NOMO-1 (cell line): ENCODE data around the gene SLC29A4.
"Not testable (repeated sequence)": the region's sequence is repeated elsewhere in the genome, so short reads cannot be mapped to it uniquely, and the experiment has no call there.

Experiments used
- DNase-seq, 2 experiments: peaks; one replicate each; lab custom pipeline; 2025; ENCODE audit not compliant: unreplicated experiment in 2 of 2; lab: John Stamatoyannopoulos, UW

The SLC29A4 gene

GRCh38 chr7:5273831-5274405, 8.8 kb upstream of the SLC29A4 start:
- not testable (repeated sequence) for DNase-seq

GRCh38 chr7:5274441-5274840, 8.3 kb upstream of the SLC29A4 start:
- DNase-seq: no peak

GRCh38 chr7:5274985-5275431, 7.7 kb upstream of the SLC29A4 start:
- DNase-seq: not testable (repeated sequence)

DNA sequence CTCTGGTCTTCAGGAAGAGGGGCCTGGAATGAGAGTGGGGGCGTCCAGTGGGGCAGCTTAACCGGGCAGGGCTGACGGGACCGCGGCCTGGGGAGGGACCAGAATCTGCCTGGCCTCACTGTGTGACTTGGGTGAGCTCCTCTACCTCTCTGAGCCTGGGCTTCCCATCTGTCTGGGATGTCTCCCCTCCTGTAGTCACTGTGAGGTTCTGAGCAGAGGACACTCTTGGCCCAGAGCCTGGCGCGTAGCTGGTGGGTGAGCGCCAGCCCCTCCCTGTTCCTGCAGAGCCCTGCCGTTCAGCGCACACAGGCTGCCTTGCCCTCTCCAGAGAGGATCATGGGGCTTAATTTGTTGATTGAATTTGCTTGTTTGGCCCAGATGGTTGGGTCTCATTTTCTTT, 7.2 kb upstream of the SLC29A4 start:
- not testable (repeated sequence) for DNase-seq

- not testable (repeated sequence) for DNase-seq
Observed at GRCh38 chr7:5276123-5276522, 6.6 kb upstream of the SLC29A4 start.

- DNase-seq: no peak
Observed at GRCh38 chr7:5276611-5277010, 6.1 kb upstream of the SLC29A4 start.

DNA sequence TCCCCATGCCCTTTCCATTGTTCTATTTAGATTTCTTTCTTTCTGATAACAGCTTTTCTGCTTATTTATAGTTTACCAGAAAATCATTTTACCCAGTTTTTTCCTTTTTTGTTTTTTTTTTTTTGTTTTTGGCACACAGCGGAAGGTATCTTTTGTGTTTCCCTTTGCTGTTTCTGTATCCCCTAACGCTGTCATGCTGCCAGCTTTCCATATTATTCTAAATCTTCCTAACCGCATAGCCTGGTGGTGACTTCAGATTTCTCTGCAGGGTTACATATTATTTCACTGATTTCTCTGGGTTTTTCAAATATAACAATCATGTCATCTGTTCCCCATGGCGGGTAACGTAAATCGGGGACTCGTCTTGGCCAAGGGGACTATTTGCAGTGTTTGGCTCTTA, 4.0 kb upstream of the SLC29A4 start:
- DNase-seq: no peak

GRCh38 chr7:5279734-5280133, 3.0 kb upstream of the SLC29A4 start:
- no peak for DNase-seq

DNA sequence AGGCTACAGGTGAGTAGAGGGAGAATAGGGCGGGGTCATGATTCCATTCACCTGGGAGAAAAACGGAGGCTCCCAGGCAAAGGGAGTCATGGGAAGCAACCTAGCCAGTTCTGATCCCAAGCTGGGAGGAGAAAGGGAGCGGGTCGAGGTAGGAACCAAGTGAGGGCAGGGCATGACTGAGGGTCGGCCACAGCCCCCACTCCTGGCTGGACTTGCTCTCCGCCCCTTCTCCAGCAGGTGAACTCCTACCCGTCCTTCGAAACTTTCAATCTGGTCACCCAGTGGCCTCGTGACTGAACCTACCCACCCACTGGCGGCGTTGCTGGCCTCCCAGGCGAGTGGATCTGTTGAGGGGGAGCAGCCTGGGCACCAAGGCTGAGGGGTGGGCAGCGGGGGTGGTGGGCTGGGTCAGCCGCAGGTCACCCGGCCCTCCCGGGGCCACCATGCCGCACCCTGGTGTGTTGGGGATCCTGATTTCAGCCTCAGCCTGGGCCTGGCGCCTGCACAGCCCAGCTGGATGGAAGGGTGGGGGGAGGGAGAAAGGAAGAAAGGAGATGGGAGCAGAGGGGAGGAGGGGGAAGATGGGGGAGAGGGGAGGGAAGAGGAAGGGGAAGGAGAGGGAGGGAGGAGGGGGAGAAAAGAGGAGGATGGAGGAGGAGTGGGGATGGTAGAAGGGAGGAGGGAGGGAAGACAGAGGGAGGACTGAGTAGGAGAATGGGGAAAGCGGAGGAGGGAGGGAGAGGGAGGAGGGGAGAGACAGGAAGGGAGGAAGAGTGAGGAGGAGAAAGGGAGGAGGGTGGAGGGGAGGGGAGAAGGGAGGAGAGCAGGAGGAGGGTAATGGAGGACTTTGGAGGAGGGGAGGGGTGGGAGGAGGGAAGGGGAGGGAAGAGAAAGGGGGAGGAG, 894 bp upstream of the SLC29A4 start:
- not testable (repeated sequence) for DNase-seq

- DNase-seq: no peak
Observed at GRCh38 chr7:5283421-5284303, 919 bp downstream of the SLC29A4 start.

DNA sequence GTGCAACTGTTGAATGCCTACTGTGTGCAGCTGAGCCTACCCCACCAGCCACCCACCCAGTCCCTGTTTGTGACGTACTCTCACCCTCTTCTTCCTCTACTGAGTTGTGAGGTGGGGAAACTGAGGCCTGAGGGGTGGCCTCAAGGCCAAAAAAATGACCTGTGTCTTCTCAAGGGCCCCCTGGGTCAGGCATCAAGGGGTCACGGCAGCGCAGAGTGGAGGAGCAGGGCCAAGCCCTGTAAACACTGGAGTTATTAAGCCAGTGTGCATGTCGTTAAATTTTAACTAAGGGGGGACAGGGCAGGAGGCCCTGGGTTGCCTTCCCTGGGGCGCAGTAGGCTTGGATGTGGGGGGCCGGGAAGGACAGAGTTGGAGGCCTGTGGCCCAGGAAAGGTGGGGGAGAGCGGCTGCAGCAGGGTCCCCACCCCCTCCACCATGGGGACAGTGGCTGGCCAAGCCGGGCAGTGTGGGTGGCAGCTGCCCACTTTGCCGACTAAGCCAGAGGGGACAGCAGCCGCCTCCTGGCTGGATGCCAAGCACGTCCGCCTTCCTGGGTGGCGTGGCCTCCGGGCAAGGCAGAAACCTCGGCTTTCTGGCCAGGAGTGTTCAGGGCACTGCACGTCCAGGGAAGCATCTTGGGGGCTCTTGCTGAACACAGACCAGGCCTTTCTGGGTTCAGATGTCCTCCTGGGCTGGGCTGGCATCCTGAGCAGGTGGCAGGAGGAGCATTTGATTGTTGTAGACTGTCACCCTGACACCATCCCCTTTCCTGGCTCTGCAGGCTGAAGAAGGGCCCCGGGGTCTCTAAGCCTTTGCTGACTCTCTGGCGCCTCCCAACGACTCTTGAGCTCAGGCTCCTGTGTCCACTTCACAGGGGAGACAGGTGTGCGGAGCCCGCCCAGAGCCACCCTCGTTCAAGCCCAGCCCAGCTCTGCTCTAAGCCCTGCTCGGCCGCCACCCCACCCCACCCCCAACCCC, 1.9 kb downstream of the SLC29A4 start:
- DNase-seq: peak; percentile 24 to 45

GRCh38 chr7:5286933-5287332, 4.2 kb downstream of the SLC29A4 start:
- DNase-seq: no peak

DNA sequence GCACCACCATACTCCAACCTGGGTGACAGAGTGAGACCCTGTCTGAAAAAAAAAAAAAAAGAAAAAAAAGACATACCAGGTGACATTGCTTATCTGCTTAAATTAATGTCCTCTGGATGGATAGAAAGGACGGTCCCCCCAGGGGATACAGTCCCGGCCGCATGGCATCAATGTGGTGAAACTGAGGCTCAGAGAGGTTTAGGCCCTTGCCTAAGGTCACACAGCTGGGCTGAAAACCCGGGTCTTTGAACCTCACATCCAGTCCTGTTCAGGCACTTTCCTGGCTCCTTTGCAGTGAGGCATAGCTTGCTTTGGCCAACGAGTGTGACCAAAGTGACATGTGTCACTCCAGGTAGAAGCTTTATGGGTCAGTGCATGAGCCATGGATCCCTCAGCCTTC, 4.6 kb downstream of the SLC29A4 start:
- not testable (repeated sequence) for DNase-seq

DNA sequence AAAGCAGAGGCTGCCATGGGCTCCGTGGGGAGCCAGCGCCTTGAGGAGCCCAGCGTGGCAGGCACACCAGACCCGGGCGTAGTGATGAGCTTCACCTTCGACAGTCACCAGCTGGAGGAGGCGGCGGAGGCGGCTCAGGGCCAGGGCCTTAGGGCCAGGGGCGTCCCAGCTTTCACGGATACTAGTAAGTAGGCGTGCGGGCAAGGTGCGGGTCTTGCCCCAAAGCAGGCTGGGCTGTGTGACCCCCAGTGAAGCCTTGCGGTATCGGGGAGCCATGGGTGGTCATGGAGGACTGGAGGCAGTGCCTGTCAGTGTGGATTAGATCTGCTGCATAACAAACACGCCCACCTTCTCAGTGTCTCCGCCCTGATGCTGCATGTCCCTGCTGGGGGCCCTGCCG, 5.1 kb downstream of the SLC29A4 start:
- DNase-seq: no peak

- DNase-seq: not testable (repeated sequence)
Observed at GRCh38 chr7:5288560-5288959, 5.8 kb downstream of the SLC29A4 start.

DNA sequence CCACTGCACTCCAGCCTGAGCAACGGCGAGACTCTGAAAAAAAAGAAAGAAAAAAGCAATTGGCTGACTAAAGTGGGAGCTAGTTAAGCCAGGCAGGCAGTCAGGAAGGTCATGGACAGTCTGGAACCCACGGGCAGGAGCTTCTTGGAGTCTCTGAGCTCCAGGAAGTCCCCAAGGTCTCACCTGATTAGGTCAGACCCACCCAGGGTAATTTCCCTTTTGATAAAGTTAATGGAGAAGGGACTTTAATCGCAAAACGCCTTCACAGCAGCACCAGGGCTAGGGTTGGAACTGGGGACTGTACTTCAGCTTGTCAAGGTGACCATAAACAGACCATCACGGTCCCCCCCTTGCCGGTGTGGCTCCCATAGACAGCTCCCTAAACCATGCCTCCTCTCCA, 6.6 kb downstream of the SLC29A4 start:
- no peak for DNase-seq

DNA sequence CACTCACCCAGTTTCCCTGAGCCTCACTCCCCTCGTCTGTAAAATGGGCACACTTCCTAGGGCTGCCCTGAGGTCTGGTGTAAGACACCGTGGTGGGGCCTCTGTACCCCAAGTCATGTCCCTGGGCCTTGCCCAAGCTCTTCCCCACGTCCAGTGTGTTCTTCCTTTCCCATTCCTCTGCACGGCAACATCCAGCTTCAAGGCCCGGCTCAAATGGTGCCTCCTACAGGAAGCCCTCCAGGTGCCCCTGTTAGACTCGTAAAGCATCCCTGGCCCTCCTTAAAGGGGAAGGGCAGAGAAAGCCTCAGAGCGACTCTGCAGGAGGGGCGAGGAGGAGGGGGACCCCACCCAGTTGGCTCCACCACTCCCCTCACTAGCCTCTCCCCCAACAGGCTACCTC, 8.6 kb downstream of the SLC29A4 start:
- DNase-seq: no peak

DNA sequence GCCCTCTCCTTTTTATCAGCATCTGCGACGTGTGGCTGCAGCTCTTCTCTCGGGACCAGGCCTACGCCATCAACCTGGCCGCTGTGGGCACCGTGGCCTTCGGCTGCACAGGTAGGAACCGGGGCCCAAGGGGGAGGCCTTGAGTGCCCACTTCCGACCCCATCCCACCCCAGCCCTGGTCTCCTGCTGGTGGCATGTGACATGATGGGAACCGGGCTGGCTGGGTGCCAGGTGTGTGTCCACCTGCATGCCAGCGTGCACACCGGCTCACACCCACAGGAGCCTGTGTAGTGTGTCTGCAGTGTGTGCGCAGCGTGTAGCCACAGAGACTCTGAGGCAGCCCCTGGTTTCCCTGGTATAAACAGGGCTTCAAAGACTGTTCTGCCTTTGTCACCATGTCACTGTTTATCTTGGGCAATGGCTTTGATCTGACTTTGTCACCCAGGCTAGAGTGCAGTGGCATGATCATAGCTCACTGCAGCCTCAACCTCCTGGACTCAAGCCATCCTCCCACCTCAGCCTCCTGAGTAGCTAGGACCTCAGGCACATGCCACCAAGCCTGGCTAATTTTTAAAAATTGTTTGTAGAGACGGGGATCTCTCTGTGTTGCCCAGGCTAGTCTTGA, 9.1 kb downstream of the SLC29A4 start:
- not testable (repeated sequence) for DNase-seq

DNA sequence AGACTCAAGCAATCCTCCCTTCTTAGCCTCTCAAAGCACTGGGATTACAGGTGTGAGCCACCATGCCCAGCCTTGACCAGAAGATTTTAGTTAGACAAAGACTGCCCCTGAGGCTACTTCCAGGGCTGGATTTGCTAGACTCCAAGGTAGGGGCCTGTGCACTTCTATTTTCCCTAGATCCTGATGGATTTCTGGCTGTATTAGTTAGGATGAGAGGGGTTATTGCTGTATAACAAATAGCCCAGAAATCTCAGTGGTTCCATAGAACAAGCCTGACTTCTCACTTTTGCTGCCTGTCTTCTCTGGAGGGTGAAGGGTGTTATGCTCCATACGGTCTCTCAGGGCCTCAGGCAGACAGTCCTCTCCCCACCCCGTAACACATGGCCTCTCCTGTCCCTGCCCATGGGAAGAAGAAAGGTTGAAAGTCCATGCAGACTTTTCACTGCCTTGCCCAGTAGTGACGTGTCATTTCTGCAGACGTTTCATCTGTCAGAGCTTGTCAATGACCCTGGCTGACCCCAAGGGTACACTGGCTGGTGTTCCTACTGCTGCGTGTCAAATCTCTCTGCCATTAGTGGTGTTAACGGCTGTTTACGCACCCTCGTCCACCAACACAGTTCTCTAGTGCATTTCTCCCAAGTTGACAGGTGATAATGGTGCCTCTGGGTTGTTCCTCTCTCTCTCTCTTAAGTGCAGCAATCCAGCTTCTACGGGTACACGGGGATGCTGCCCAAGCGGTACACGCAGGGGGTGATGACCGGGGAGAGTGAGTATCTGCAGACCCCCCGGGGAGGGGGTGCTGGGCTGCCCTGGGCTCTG, 11.6 kb downstream of the SLC29A4 start:
- DNase-seq: no peak
